Brain microvascular endothelial cell (primary cell): ENCODE measurements around the gene ERICH6B.

Source experiments
- DNase-seq: peaks from one replicate; pipeline ENCODE4 v3.0.0-alpha.2; 2020
- H3K27ac ChIP-seq: fragments of 250-450 bp; sonication (Bioruptor Pico); 2 replicates; pipeline ENCODE4 v1.5.1; 2020; ENCODE audit warnings: mild to moderate bottlenecking, moderate library complexity
- H3K27me3 ChIP-seq: fragments of 250-450 bp; sonication (Bioruptor Pico); replicated peaks from 2 replicates; pipeline ENCODE4 v1.5.1; 2020; ENCODE audit warnings: mild to moderate bottlenecking
- H3K36me3 ChIP-seq: fragments of 250-450 bp; sonication (Bioruptor Pico); replicated peaks from 2 replicates; pipeline ENCODE4 v1.5.1; 2020; ENCODE audit warnings: mild to moderate bottlenecking
- H3K4me3 ChIP-seq: 2 replicates; pipeline ENCODE4 v1.5.1; 2011; ENCODE audit warnings: low read depth, mild to moderate bottlenecking, control low read depth, low read length, moderate library complexity
- CTCF ChIP-seq: IDR thresholded peaks from 2 replicates; pipeline ENCODE4 v1.5.1; 2011; ENCODE audit warnings: low read depth, mild to moderate bottlenecking, moderate library complexity, low read length, control low read depth, inconsistent platforms; ENCODE audit errors: missing control alignments
- in situ Hi-C: cut with HindIII; loops from 2 replicates; pipeline ENCODE4 v1.10.0; 2017; ENCODE audit warnings: low sequenced_read_pairs, low pct_ligation_motif_present

Gene ERICH6B

GRCh38 chr13:45522571-45522970, 93.0 kb downstream of the ERICH6B start:
- TF ChIP-seq CTCF, result no peak
- DNase-seq, result no peak
- Histone ChIP-seq H3K27ac (no peak overlapping the region), H3K4me3 (no peak overlapping the region), H3K36me3 (peaks cover 43% of the 10 kb centered on the region), H3K27me3 (no peaks in the 10 kb centered on the region)
- in situ Hi-C loops, result no loop called here

DNA sequence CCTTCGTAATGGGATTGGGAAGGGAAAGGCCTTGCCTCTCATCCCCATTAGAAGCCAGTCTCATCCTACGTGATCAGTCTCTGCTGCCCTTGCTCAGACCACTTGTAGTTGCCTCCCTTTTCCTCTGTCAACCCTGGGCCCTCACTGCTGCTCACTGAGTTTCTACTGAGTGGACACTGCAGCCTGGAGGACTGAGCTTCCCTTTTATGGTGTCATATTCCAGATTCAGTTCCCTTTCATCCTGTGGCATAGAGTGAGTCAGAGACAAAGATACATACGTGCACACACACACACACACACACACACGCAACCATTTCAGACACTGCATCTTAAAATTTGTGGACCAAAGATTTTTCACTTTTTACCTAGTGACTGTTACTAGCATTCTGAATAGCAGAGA, 94.2 kb downstream of the ERICH6B start:
- peaks cover 48% of the 10 kb centered on the region for H3K36me3 ChIP-seq
- in situ Hi-C loops, result no loop called here
- H3K27ac ChIP-seq, result peak overlapping the region; percentile 8
- no peak overlapping the region for H3K4me3 ChIP-seq
- DNase-seq, result peak; percentile 51
- TF ChIP-seq CTCF, result no peak
- no peaks in the 10 kb centered on the region for H3K27me3 ChIP-seq

DNA sequence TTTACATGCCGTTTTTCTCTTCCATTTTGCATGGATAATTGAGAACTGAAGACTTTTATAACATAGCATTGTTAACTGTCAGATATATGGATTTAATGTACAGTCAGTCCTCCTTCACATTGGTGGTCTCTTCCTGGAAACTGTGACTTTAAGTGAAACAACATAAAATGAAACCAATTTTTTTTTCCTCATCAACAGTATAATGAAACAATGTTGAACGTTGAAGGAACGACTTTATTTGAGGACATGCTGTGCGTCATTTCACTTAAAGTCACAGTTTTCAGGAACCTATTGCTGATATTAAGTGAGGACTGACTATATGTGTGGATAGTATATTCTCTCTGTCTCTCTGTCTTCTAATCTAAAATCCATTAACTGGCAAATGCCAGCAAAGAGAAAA, 96.0 kb downstream of the ERICH6B start:
- Histone ChIP-seq H3K27ac (no peak overlapping the region), H3K27me3 (no peaks in the 10 kb centered on the region), H3K36me3 (peaks cover 55% of the 10 kb centered on the region), H3K4me3 (no peak overlapping the region)
- TF ChIP-seq CTCF, result no peak
- in situ Hi-C loops, result no loop called here
- no peak for DNase-seq

- Histone ChIP-seq H3K36me3 (peaks cover 51% of the 10 kb centered on the region), H3K4me3 (no peak overlapping the region), H3K27me3 (no peaks in the 10 kb centered on the region), H3K27ac (no peak overlapping the region)
- TF ChIP-seq CTCF, result no peak
- in situ Hi-C loops, result no loop called here
- DNase-seq, result peak; percentile 17
Observed at GRCh38 chr13:45518525-45519245, 96.9 kb downstream of the ERICH6B start.

- in situ Hi-C loops, result no loop called here
- no peaks in the 10 kb centered on the region for H3K27me3 ChIP-seq
- no peak for DNase-seq
- TF ChIP-seq CTCF, result no peak
- no peak overlapping the region for H3K27ac ChIP-seq
- H3K36me3 ChIP-seq, result peaks cover 54% of the 10 kb centered on the region
- H3K4me3 ChIP-seq, result no peak overlapping the region
Observed at GRCh38 chr13:45516757-45517156, 98.8 kb downstream of the ERICH6B start.

GRCh38 chr13:45512098-45512496, 103.4 kb downstream of the ERICH6B start:
- in situ Hi-C loops, result no loop called here
- Histone ChIP-seq H3K4me3 (no peak overlapping the region), H3K27me3 (no peaks in the 10 kb centered on the region), H3K27ac (peak overlapping the region; percentile 20), H3K36me3 (peaks cover 40% of the 10 kb centered on the region)
- no peak for TF ChIP-seq CTCF
- DNase-seq, result peak; percentile 7
